Measurements from ENCODE around the gene EPHX1. TPM values are rescaled to one million over a fixed set of nuclear protein-coding genes. Genes with fewer than 3 reads are reported as not detected.
"Not testable (repeated sequence)": the region's sequence is repeated elsewhere in the genome, so short reads cannot be mapped to it uniquely, and the experiment has no call there.

The EPHX1 gene
- total RNA-seq, 5 donors from 2014 or later (not counting 1 experiment from before 2014, with no cell fraction given): 0.98 to 5.2 (median 3.7) TPM

DNA sequence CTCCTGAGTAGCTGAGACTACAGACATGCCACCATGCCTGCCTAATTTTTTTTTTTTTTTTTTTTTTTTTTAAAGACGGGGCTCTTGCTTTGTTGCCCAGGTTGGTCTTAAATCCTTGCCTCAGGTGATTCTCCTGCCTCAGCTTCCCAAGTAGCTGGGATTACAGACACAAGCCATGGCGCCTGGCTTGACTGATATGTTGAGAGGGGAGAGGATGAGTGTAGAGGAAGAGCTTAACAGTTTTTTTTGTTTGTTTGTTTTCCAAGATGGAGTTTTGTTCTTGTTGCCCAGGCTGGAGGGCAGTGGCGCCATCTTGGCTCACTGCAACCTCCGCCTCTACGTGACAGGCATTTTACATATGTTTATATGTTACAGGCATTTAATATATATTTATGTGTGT is 29.8 kb upstream of the EPHX1 start:
- Mint-ChIP-seq H3K36me3 (peaks cover 20% of the 10 kb centered on the region), H3K9me3 (no peaks in the 10 kb centered on the region), H3K4me3 (peak overlapping the region in 2 of 3 donors; percentile 53 to 63), H3K27me3 (no peaks in the 10 kb centered on the region), H3K4me1 (peaks cover 41 to 52% (median 50%) of the 10 kb centered on the region in 3 donors), H3K27ac (no peak overlapping the region)
- ChIA-PET POLR2A (interaction anchor here (0.6 to 0.8 kb wide), 4 partner anchors 121 to 1332 kb away, joined by 3 to 9 read pairs (median 6); no protein-coding TSS in a partner anchor), CTCF (interaction anchor here (0.5 to 1.3 kb wide), 6 partner anchors 10 to 855 kb away, joined by 3 to 7 read pairs (median 3); no protein-coding TSS in a partner anchor)
- DNase-seq: no peak
- H3K9me3 ChIP-seq: no peaks in the 10 kb centered on the region
- no peak for ATAC-seq (replicated peaks in 1 of 4)
- WGBS (ENCODE audit: insufficient coverage): no CpG with 5 or more reads among the region's 5 CpGs
- peaks cover 0 to 23% of the 10 kb centered on the region in 2 donors for H3K36me3 ChIP-seq (ENCODE audit: control insufficient read depth in 2 of 2, extremely low read depth in 1 of 2, insufficient read depth in 1 of 2, low read length in 1 of 2)
- H3K27ac ChIP-seq (ENCODE audit: low read length): no peak overlapping the region
- peaks cover 26 to 47% of the 10 kb centered on the region in 2 experiments for H3K4me1 ChIP-seq (ENCODE audit: control insufficient read depth in 1 of 2, extremely low read depth in 1 of 2, insufficient read depth in 2 of 2, low read length in 2 of 2)
- H3K27me3 ChIP-seq (replicated peaks in 1 of 2; ENCODE audit: control insufficient read depth in 2 of 2, extremely low read depth in 1 of 2, insufficient read depth in 2 of 2, low read length in 1 of 2): no peaks in the 10 kb centered on the region
- peak overlapping the region in 1 of 2 donors; percentile 19 for H3K4me3 ChIP-seq (ENCODE audit: control insufficient read depth in 1 of 2, extremely low read depth in 1 of 2, low read length in 1 of 2)

DNA sequence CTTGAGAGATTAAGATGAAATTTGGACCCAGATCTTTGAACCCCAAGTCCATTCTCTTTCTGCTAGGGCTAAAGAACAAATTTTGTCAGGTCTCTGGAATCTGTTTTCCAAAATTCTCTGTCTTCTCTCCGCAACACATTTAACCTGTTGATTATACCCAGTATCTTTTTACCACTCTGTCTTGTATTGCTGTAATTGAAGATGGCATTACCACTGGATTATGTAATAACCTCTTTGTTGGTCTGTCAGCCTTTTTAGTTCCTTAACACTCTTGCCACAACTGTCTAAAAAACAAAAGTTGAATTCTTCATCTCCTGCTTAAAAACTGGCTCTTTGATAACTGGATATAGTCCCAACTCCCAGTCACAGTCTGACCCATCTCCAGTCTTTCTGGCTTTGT is 29.3 kb upstream of the EPHX1 start:
- no CpG with 5 or more reads among the region's 1 CpG for WGBS (ENCODE audit: insufficient coverage)
- no peak for DNase-seq
- peaks cover 0 to 26% of the 10 kb centered on the region in 2 donors for H3K36me3 ChIP-seq (ENCODE audit: control insufficient read depth in 2 of 2, extremely low read depth in 1 of 2, insufficient read depth in 1 of 2, low read length in 1 of 2)
- no peaks in the 10 kb centered on the region for H3K27me3 ChIP-seq (replicated peaks in 1 of 2; ENCODE audit: control insufficient read depth in 2 of 2, extremely low read depth in 1 of 2, insufficient read depth in 2 of 2, low read length in 1 of 2)
- H3K27ac Mint-ChIP-seq: peak overlapping the region; percentile 55 to 74
- H3K4me1 ChIP-seq (ENCODE audit: control insufficient read depth in 1 of 2, extremely low read depth in 1 of 2, insufficient read depth in 2 of 2, low read length in 2 of 2): peaks cover 28 to 45% of the 10 kb centered on the region in 2 experiments
- no peaks in the 10 kb centered on the region for H3K27me3 Mint-ChIP-seq
- H3K27ac ChIP-seq (ENCODE audit: low read length): no peak overlapping the region
- H3K4me1 Mint-ChIP-seq: peaks cover 41 to 52% (median 50%) of the 10 kb centered on the region in 3 donors
- no peak for ATAC-seq (replicated peaks in 1 of 4)
- no peaks in the 10 kb centered on the region for H3K9me3 ChIP-seq
- H3K4me3 Mint-ChIP-seq: peak overlapping the region in 2 of 3 donors; percentile 29 to 41
- H3K36me3 Mint-ChIP-seq: peaks cover 20% of the 10 kb centered on the region
- H3K4me3 ChIP-seq (ENCODE audit: control insufficient read depth in 1 of 2, extremely low read depth in 1 of 2, low read length in 1 of 2): no peak overlapping the region
- no peaks in the 10 kb centered on the region for H3K9me3 Mint-ChIP-seq
- ChIA-PET POLR2A (interaction anchor here (0.7 to 0.8 kb wide), 2 partner anchors 42 to 120 kb away, joined by 4 to 9 read pairs; no protein-coding TSS in a partner anchor), CTCF (interaction anchor here (0.5 to 0.9 kb wide), 3 partner anchors 131 to 855 kb away, joined by 3 to 4 read pairs (median 3); no protein-coding TSS in a partner anchor)

DNA sequence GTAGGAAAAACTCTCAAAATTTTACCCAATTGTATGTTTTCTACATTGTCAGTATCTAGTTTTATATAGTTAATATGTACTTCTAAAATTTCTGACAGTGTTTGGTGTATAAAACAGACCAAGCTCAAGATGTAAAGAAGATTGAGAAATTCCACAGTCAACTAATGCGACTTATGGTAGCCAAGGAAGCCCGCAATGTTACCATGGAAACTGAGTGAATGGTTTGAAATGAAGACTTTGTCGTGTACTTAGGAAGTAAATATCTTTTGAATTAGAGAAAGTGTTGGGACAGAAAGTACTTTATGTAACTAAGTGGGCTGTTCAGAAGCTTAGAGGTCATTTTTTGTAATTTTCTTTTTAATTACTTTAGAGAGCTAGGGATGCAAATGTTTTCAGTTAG is 20.8 kb upstream of the EPHX1 start:
- H3K36me3 ChIP-seq (ENCODE audit: control insufficient read depth in 2 of 2, extremely low read depth in 1 of 2, insufficient read depth in 1 of 2, low read length in 1 of 2): peaks cover 14 to 51% of the 10 kb centered on the region in 2 donors

DNA sequence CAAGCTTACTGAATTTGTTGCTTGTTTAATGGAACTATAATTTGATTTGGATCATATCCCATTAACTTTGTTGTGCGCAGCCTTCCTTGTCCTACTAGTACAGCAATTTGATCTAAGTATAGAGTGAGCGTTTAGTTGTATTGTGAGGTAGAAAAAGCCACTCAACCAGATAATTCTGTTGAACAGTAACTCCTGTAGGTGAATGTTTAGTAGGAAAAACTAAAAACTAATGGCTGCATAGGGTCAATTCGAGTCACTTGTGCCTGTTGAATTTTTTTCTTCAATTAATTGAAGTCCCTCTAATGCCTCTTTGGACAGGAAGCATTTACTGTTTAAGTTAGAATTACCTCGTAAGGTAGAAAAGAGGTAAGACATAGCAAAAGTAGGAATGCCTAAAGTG is 15.0 kb upstream of the EPHX1 start:
- no CpG with 5 or more reads among the region's 4 CpGs for WGBS (ENCODE audit: insufficient coverage)
- Histone ChIP-seq H3K4me1 (ENCODE audit: control insufficient read depth in 1 of 2, extremely low read depth in 1 of 2, insufficient read depth in 2 of 2, low read length in 2 of 2) (no peaks in the 10 kb centered on the region), H3K36me3 (ENCODE audit: control insufficient read depth in 2 of 2, extremely low read depth in 1 of 2, insufficient read depth in 1 of 2, low read length in 1 of 2) (peaks cover 14 to 17% of the 10 kb centered on the region in 2 donors), H3K9me3 (no peaks in the 10 kb centered on the region), H3K4me3 (ENCODE audit: control insufficient read depth in 1 of 2, extremely low read depth in 1 of 2, low read length in 1 of 2) (no peak overlapping the region), H3K27me3 (replicated peaks in 1 of 2; ENCODE audit: control insufficient read depth in 2 of 2, extremely low read depth in 1 of 2, insufficient read depth in 2 of 2, low read length in 1 of 2) (no peaks in the 10 kb centered on the region), H3K27ac (ENCODE audit: low read length) (no peak overlapping the region)
- peaks cover 0 to 3% (median 0%) of the 10 kb centered on the region in 3 donors for H3K9me3 Mint-ChIP-seq
- H3K4me3 Mint-ChIP-seq: no peak overlapping the region
- DNase-seq: no peak
- CTCF ChIA-PET: no interaction called here
- POLR2A ChIA-PET: interaction anchor here in 1 of 2 donors (0.6 kb wide), 2 partner anchors 250 to 285 kb away, joined by 3 to 5 read pairs; no protein-coding TSS in a partner anchor
- peaks cover 54% of the 10 kb centered on the region for H3K36me3 Mint-ChIP-seq
- H3K27ac Mint-ChIP-seq: no peak overlapping the region
- H3K4me1 Mint-ChIP-seq: peaks cover 0 to 9% (median 2%) of the 10 kb centered on the region in 3 donors
- H3K27me3 Mint-ChIP-seq: no peaks in the 10 kb centered on the region
- ATAC-seq (replicated peaks in 1 of 4): no peak

More for the DNA sequence above, 20.8 kb upstream of the EPHX1 start:
- H3K36me3 Mint-ChIP-seq: peaks cover 53% of the 10 kb centered on the region
- H3K27me3 ChIP-seq (replicated peaks in 1 of 2; ENCODE audit: control insufficient read depth in 2 of 2, extremely low read depth in 1 of 2, insufficient read depth in 2 of 2, low read length in 1 of 2); DNase-seq; H3K27ac Mint-ChIP-seq; H3K27me3 Mint-ChIP-seq; H3K4me1 ChIP-seq (ENCODE audit: control insufficient read depth in 1 of 2, extremely low read depth in 1 of 2, insufficient read depth in 2 of 2, low read length in 2 of 2); H3K9me3 Mint-ChIP-seq; H3K27ac ChIP-seq (ENCODE audit: low read length); H3K4me3 Mint-ChIP-seq; ATAC-seq (replicated peaks in 1 of 4); POLR2A ChIA-PET; H3K9me3 ChIP-seq; H3K4me3 ChIP-seq (ENCODE audit: control insufficient read depth in 1 of 2, extremely low read depth in 1 of 2, low read length in 1 of 2): not testable (repeated sequence)
- CTCF ChIA-PET: interaction anchor here in 1 of 2 donors (1.3 kb wide), 1 partner anchor 11 kb away, joined by 4 read pairs; the partner anchor contains the start of gene SRP9
- no CpG with 5 or more reads among the region's 3 CpGs for WGBS (ENCODE audit: insufficient coverage)
- peaks cover 16 to 34% (median 17%) of the 10 kb centered on the region in 3 donors for H3K4me1 Mint-ChIP-seq

DNA sequence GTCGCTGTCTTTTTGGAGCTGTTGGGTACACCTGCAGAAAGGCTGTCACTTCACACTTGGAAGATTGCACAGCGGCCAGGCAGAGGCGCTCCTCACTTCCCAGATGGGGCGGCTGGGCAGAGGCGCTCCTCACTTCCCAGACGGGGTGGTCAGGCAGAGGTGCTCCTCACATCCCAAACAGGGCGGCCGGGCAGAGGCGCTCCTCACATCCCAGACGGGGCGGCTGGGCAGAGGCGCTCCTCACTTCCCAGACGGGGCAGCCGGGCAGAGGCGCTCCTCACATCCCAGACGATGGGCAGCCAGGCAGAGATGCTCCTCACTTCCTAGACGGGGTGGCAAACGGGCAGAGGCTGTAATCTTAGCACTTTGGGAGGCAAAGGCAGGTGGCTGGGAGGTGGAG is 13.8 kb upstream of the EPHX1 start:
- H3K9me3 ChIP-seq; H3K9me3 Mint-ChIP-seq; H3K4me1 ChIP-seq (ENCODE audit: control insufficient read depth in 1 of 2, extremely low read depth in 1 of 2, insufficient read depth in 2 of 2, low read length in 2 of 2); H3K4me1 Mint-ChIP-seq; POLR2A ChIA-PET; H3K27ac ChIP-seq (ENCODE audit: low read length); H3K27me3 Mint-ChIP-seq; CTCF ChIA-PET; H3K4me3 ChIP-seq (ENCODE audit: control insufficient read depth in 1 of 2, extremely low read depth in 1 of 2, low read length in 1 of 2); H3K27me3 ChIP-seq (replicated peaks in 1 of 2; ENCODE audit: control insufficient read depth in 2 of 2, extremely low read depth in 1 of 2, insufficient read depth in 2 of 2, low read length in 1 of 2); DNase-seq; H3K36me3 ChIP-seq (ENCODE audit: control insufficient read depth in 2 of 2, extremely low read depth in 1 of 2, insufficient read depth in 1 of 2, low read length in 1 of 2); ATAC-seq (replicated peaks in 1 of 4); H3K27ac Mint-ChIP-seq; H3K4me3 Mint-ChIP-seq: not testable (repeated sequence)
- H3K36me3 Mint-ChIP-seq: peaks cover 43% of the 10 kb centered on the region
- 99% methylated on average over 12 of the region's 18 CpGs for WGBS (ENCODE audit: insufficient coverage)

DNA sequence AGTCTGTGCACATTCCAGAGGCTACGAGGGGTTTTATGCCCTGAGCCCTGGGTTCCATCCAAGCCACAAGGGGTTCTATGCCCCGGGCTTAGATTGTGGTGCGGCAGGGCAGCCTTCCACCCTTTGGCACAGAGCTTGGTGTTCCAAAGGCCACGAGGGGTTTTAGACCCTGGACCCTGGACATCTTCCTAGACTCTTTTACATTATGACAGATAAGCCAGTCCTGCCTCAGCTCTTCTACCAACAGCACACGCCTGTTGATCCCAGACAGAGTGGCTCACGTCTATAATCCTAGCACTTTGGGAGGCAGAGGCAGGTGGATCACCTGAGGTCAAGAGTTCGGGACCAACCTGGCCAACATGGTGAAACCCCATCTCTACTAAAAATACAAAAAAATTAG is 8.8 kb upstream of the EPHX1 start:
- H3K27me3 Mint-ChIP-seq, CTCF ChIA-PET: not testable (repeated sequence)
- 100% methylated on average over 4 of the region's 7 CpGs for WGBS (ENCODE audit: insufficient coverage)

More for the DNA sequence above, 8.8 kb upstream of the EPHX1 start:
- H3K4me3 Mint-ChIP-seq; ATAC-seq (replicated peaks in 1 of 4); H3K9me3 ChIP-seq; H3K27ac Mint-ChIP-seq; DNase-seq; H3K36me3 Mint-ChIP-seq; H3K27me3 ChIP-seq (replicated peaks in 1 of 2; ENCODE audit: control insufficient read depth in 2 of 2, extremely low read depth in 1 of 2, insufficient read depth in 2 of 2, low read length in 1 of 2); H3K27ac ChIP-seq (ENCODE audit: low read length); POLR2A ChIA-PET; H3K36me3 ChIP-seq (ENCODE audit: control insufficient read depth in 2 of 2, extremely low read depth in 1 of 2, insufficient read depth in 1 of 2, low read length in 1 of 2); H3K4me1 ChIP-seq (ENCODE audit: control insufficient read depth in 1 of 2, extremely low read depth in 1 of 2, insufficient read depth in 2 of 2, low read length in 2 of 2); H3K4me3 ChIP-seq (ENCODE audit: control insufficient read depth in 1 of 2, extremely low read depth in 1 of 2, low read length in 1 of 2); H3K4me1 Mint-ChIP-seq; H3K9me3 Mint-ChIP-seq: not testable (repeated sequence)
